Measurements from ENCODE around the gene RASIP1. TPM values are rescaled to one million over a fixed set of nuclear protein-coding genes. Genes with fewer than 3 reads are reported as not detected.

The RASIP1 gene
- total RNA-seq, 4 donors from 2014 or later, result 11.3 to 60.8 (median 32.4) TPM

GRCh38 chr19:48760504-48761205, 20.2 kb upstream of the RASIP1 start:
- TF ChIP-seq CTCF (IDR thresholded peaks at IDR 0.05), result no peak
- ATAC-seq (ENCODE audit: low FRiP score), result no peak
- no peak for DNase-seq (ENCODE audit: low spot score)

GRCh38 chr19:48757741-48758144, 17.3 kb upstream of the RASIP1 start:
- TF ChIP-seq CTCF (IDR thresholded peaks at IDR 0.05), result no peak
- no peak for ATAC-seq (ENCODE audit: low FRiP score)
- no peak for DNase-seq (ENCODE audit: low spot score)

GRCh38 chr19:48757089-48757675, 16.8 kb upstream of the RASIP1 start:
- ATAC-seq (ENCODE audit: low FRiP score) (no peak), DNase-seq (ENCODE audit: low spot score) (no peak)
- TF ChIP-seq CTCF (IDR thresholded peaks at IDR 0.05), result no peak

- DNase-seq (ENCODE audit: low spot score) (no peak), ATAC-seq (ENCODE audit: low FRiP score) (no peak)
- TF ChIP-seq CTCF (IDR thresholded peaks at IDR 0.05), result no peak
Measured at GRCh38 chr19:48756686-48757085, 16.3 kb upstream of the RASIP1 start.

- DNase-seq (ENCODE audit: low spot score) (no peak), ATAC-seq (ENCODE audit: low FRiP score) (no peak)
- TF ChIP-seq CTCF (IDR thresholded peaks at IDR 0.05), result no peak
Measured at GRCh38 chr19:48756212-48756611, 15.8 kb upstream of the RASIP1 start.

GRCh38 chr19:48755787-48756186, 15.4 kb upstream of the RASIP1 start:
- DNase-seq (ENCODE audit: low spot score) (no peak), ATAC-seq (ENCODE audit: low FRiP score) (no peak)
- no peak for TF ChIP-seq CTCF (IDR thresholded peaks at IDR 0.05)

GRCh38 chr19:48755084-48755641, 14.8 kb upstream of the RASIP1 start, which contains the start of gene FGF21:
Gene FGF21 (plus strand): TSS chr19:48755524. CDS start chr19:48756237, 713 bp downstream.
- DNase-seq (ENCODE audit: low spot score) (no peak), ATAC-seq (ENCODE audit: low FRiP score) (no peak)
- TF ChIP-seq CTCF (IDR thresholded peaks at IDR 0.05), result no peak
